IPS-11a (cell line): Measurements from ENCODE around the gene MRE11.
A peak's percentile ranks its signal among the peaks of the same experiment; 100 is the strongest.
"Not testable (repeated sequence)": the region's sequence is repeated elsewhere in the genome, so short reads cannot be mapped to it uniquely, and the experiment has no call there.

Source experiments
- H3K4me3 ChIP-seq: one replicate; pipeline ENCODE4 v1.5.1; 2013; ENCODE audit warnings: low read depth, low read length, control low read depth

MRE11 gene

GRCh38 chr11:94433049-94433448, 60.6 kb downstream of the MRE11 start:
- no peak overlapping the region for H3K4me3 ChIP-seq

- no peak overlapping the region for H3K4me3 ChIP-seq
Observed at GRCh38 chr11:94424662-94425061, 69.0 kb downstream of the MRE11 start.

- no peak overlapping the region for H3K4me3 ChIP-seq
Observed at GRCh38 chr11:94424011-94424410, 69.6 kb downstream of the MRE11 start.

- H3K4me3 ChIP-seq, result no peak overlapping the region
Observed at GRCh38 chr11:94423507-94423906, 70.1 kb downstream of the MRE11 start.

- H3K4me3 ChIP-seq, result no peak overlapping the region
Observed at GRCh38 chr11:94418123-94418765, 75.4 kb downstream of the MRE11 start.

GRCh38 chr11:94417386-94417987, 76.2 kb downstream of the MRE11 start:
- no peak overlapping the region for H3K4me3 ChIP-seq

DNA sequence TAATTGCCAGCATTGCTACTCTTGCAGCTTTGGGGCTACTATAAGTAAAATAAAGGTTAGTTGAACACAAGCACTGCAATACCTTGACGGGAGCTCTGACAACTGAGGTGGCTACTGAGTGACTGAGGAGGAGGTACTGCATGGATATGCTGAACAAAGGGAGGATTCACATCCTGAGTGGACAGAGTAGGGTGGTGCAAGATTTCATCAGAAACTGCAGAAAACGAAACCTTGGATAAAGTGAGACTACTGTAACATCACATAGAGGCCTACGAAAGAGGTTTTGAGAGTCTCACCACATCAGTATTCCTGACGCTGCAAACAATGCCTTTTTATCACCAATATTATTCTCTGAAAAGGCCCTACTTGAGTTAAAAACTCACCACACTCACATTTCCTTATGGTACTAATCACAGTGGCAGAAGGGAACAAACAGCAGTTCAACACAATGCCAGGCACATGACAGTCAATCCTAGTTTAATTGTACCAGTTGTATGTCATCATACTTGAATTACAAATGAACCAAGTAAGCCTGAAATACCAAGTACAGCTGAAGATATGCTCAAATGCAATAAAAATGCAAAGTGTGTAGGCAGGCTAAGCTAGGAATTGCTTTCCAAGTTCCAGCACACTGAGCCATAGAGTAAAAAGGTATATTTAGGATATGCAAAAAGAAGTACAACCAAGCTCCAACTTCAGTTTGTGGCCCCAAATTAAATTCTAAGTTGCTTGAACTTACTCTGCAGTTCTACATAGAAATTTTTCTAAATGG, 88.4 kb downstream of the MRE11 start:
- H3K4me3 ChIP-seq, result no peak overlapping the region

GRCh38 chr11:94402355-94402754, 91.3 kb downstream of the MRE11 start:
- H3K4me3 ChIP-seq, result no peak overlapping the region

- peak overlapping the region; percentile 44 for H3K4me3 ChIP-seq
Observed at GRCh38 chr11:94401773-94402265, 91.8 kb downstream of the MRE11 start.

GRCh38 chr11:94400839-94401772, 92.5 kb downstream of the MRE11 start, which contains the start of gene GPR83:
TSS of gene GPR83 (minus strand) at chr11:94401419. CDS start at chr11:94401247, 172 bp downstream.
- peak within 1 kb of the TSS; percentile 44 for H3K4me3 ChIP-seq

DNA sequence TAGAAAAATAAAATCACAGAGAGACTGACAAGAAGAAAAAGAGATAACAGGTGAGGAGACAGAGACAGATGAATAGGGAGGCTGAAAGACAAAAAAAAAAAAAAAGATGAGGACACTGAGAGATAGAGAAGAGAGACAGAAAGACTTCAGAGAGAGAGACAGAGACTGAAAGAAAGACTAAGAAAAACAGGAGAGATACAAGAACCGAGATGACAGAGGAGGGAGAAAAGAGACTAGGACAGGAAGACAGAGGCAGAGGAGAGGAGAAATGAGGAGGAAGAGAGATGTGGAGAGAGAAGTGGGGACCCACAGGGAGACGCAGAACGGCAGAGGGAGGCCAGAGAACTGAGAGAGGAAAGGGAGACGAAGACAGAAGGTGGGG, 93.2 kb downstream of the MRE11 start:
- no peak overlapping the region for H3K4me3 ChIP-seq

DNA sequence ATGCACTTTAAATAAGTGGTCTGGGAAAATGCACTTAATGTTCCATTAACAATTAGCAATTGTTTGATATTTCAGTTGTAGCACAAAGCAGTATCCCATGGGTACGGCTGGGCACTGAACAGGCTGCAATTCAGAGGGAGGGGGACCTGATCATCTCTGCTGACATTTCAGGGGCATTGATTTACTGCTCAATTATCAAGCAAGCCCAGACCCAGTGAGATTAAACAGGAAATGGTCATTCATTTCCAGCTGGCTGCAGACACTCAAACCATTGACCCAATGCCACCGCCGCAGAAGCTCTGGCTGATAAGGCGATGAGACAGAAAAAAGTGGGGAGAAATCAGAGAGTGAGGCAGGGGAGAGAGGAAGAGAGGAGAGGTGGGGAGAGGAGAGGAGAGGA, 93.6 kb downstream of the MRE11 start:
- H3K4me3 ChIP-seq, result no peak overlapping the region

DNA sequence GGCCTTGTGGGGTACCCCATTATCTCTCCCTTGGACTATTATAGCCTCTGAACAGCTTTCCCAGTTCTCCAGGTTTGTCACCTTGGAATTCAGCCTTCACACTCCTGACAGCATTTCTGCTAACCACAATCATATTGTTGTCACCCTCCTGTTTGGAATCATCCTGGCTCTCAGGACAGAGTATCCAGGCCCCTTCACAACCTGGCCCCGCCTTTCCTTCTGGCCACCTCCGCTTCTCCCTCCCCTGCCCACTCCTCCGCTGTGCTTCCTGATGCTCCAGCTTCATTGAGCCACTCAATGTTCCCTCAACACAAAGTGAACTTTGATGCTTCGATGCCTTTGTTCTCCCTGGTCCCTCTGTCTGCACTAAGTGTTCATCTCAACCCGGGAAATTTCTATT, 95.5 kb downstream of the MRE11 start:
- no peak overlapping the region for H3K4me3 ChIP-seq

- no peak overlapping the region for H3K4me3 ChIP-seq
Observed at GRCh38 chr11:94396282-94396681, 97.4 kb downstream of the MRE11 start.

GRCh38 chr11:94391937-94392336, 101.7 kb downstream of the MRE11 start:
- not testable (repeated sequence) for H3K4me3 ChIP-seq

DNA sequence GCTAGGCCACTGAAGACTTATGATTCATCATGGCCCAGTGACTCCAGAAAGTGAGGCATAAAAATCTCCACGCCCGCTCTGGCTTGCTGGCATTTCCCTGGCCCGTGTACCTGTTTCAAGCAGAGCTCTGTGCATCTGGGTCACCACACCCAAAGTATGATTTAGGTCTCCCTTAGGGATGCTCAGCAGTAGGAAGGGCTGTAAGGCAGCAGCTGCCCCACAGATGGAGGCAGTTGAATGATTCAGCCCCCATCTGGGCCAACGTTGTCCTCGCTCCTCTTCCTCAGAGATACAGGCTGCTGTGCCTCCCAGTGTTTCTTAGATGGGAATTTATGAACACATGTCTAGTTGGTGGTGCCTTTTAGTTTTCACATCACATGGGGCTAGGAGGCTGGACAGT, 114.0 kb downstream of the MRE11 start:
- no peak overlapping the region for H3K4me3 ChIP-seq

- no peak overlapping the region for H3K4me3 ChIP-seq
Observed at GRCh38 chr11:94376841-94377240, 116.8 kb downstream of the MRE11 start.

DNA sequence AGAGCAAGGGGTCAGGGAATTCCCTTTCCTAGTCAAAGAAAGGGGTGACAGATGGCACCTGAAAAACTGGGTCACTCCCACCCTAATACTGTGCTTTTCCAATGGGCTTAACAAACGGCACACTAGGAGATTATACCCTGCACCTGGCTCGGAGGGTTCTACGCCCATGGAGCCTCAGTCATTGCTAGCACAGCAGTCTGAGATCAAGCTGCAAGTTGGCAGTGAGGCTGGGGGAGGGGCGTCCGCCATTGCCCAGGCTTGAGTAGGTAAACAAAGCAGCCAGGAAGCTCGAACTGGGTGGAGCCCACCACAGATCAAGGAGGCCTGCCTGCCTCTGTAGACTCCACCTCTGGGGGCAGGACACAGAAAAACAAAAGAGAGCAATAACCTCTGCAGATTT, 123.1 kb downstream of the MRE11 start:
- not testable (repeated sequence) for H3K4me3 ChIP-seq
